ENCODE results near the gene PIM2.
A peak's percentile ranks its signal among the peaks of the same experiment; 100 is the strongest.

Gene PIM2

DNA sequence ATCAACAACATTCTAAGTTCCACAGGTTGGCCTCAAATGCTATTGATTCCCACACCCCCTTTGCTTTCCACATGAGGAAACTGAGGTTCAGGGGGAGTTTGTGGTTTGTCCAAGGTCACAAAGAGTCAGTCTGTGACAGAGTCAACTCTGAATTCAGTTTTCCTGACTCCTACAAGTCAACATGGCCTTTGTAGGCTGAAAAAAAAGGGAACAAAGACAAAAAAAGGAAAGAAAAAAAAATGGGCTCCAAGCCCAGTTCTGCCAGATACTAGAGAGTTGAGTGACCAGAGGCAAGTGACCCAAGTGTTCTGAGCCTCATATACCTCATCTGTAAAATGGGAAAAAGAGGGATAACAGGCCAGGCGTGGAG lies 16.5 kb upstream of the PIM2 start:
- DNase-seq, result no peak

- no peak for DNase-seq
Measured at GRCh38 chrX:48934581-48935300, 15.9 kb upstream of the PIM2 start.

GRCh38 chrX:48933757-48934156 lies 14.9 kb upstream of the PIM2 start:
- no peak for DNase-seq

GRCh38 chrX:48927736-48928382 lies 9.0 kb upstream of the PIM2 start:
- no peak for DNase-seq

- no peak for DNase-seq
Measured at GRCh38 chrX:48927123-48927522, 8.3 kb upstream of the PIM2 start.

- DNase-seq, result no peak
Measured at GRCh38 chrX:48924270-48924669, 5.4 kb upstream of the PIM2 start.

DNA sequence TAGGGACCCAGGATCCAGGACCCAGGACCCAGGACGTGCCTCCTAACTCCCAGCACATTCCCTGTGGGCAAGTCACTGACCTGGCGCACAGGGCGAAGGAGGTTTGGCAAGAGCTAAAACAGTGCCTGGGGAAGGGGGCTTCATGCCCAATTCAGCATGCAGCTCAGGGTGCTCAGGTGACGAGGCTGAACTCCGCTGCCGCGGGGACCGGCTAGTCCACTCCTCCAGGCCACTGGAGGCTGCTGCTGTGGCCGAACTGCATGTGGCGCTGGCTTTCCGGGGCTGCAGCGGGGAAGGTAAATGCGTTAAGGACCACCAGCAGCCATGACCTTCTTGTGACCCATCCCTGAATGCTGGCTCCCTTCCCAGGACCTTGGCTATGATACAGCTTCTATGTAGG lies 4.9 kb upstream of the PIM2 start:
- no peak for DNase-seq

DNA sequence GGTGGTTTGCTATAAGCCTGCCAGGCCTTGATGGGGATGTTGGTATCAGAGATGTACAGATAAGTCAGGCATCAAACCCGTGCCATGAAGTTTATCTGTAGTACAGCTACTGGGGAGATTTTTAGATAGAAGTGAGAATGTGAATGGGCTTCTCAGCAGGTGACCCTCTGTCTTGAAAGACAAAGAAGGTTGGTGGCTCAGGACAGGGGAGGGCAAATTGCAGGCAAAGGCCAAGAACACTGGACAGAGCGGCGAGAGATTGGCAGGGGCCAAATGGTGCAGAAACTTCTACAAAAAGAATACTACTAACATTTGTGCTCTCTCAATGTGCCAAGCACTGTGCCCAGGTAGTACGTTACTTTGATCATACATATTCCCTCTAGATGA lies 1.9 kb upstream of the PIM2 start:
- no peak for DNase-seq

DNA sequence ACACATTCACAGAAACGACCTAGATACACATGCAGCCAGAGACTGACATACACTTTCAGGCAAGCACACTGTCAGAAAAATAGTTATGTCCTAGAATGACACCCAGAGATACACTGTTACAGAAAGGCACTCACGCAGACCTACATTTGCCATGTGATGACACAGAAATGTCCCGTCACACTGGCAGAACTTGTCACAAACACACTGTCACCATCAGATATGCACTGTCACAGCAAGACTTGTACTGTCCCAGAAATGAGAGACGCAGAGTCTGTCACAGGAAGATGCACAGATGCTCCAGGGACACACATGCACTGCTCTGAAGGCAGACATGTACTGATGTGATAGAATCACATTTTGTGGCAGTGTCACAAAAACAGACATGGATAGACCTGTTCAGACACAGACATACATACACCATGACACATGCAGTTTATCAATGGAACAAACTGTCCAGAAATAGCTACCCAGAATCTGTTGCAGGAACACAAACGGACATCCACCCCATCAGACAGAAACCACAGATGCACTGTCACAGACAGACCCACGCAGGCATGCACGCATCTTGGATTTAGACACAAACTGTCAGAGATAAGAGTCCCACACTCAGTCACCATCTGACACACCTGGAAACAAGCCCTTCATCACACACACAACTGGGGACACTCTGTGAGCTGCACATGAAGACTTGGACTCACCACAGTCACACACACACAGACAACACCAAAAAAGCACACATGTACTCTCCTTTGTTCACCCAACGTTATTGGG lies 1.3 kb upstream of the PIM2 start:
- no peak for DNase-seq

DNA sequence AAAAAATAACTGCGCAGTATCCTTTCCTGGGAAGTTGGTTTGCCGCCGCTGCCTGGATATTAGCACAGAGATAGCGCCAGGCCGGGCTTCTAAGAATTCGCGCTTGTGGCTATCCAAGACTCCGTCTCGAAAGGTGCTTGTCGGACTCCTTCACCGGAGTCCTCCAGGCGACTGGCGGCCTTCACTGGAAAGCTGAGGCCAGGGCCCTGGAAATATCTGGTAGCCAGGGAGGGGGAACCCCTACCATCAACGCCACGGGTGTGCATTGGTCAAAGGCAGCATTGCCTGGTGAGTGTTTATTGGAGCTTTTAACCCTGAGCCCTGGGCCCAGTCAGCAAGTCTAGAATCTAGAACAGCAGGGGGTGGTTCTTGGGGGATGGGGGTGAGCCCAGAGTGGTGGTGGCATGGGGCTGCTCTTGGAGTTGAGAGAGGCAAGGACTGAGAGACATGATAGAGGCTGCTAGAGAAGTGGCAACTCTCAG lies 577 bp upstream of the PIM2 start:
- no peak for DNase-seq

DNA sequence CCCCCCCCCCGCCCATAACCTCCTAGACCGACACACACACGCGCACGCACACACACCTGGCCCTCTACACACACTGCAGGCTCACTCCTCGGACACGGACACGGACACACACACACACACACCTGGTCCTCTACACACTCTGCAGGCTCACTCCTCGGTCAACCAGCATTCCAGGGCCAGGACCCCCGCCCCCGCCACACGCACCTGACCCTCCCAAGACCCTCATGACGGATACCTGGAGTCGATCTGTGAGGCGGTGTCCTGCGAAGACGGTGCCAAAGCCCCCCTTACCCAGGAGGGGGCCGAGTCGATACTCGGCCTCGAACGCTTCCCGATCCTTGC lies 552 bp downstream of the PIM2 start:
- DNase-seq, result no peak

DNA sequence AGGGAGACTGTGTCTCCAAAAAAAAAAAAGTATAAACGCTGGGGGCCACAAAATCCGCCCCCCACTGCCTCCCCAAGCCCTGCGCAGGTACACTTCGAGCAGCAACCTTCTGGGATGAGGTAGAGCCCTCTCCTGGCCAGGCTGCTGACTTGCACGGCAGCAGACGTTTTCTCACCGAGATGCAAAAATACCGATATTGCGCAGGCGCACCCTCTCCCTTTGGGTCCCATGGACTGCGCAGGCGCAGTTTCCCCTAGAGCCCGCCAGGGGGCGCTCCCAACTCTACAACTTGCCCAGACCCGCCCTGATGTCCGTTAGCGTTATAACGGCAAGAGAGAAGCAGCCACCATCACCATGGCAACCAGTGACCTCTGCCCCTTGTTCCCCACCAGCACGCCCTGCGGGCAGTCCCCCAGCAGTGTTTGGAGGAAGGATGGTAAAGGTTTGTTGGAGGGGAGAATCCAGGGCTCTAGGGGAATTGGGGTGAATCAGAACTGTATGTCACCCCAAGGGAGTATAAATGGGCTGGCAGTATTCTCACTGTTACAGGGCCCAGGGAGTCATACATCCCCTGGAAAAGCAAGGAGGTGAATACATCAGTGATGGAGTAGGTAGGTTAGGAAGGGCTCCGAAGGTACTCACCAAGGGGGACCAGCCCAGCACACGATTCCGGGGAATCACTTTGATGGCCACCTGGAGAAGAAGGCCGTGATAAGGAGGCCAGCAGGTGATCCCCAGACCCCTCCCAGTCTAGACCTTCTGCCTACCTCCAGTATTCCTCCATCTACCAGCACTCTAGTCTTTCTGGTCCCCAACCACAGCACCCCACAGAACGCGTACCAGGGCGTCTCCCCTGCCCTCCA lies 1.5 kb downstream of the PIM2 start:
- DNase-seq, result peak; percentile 80

DNA sequence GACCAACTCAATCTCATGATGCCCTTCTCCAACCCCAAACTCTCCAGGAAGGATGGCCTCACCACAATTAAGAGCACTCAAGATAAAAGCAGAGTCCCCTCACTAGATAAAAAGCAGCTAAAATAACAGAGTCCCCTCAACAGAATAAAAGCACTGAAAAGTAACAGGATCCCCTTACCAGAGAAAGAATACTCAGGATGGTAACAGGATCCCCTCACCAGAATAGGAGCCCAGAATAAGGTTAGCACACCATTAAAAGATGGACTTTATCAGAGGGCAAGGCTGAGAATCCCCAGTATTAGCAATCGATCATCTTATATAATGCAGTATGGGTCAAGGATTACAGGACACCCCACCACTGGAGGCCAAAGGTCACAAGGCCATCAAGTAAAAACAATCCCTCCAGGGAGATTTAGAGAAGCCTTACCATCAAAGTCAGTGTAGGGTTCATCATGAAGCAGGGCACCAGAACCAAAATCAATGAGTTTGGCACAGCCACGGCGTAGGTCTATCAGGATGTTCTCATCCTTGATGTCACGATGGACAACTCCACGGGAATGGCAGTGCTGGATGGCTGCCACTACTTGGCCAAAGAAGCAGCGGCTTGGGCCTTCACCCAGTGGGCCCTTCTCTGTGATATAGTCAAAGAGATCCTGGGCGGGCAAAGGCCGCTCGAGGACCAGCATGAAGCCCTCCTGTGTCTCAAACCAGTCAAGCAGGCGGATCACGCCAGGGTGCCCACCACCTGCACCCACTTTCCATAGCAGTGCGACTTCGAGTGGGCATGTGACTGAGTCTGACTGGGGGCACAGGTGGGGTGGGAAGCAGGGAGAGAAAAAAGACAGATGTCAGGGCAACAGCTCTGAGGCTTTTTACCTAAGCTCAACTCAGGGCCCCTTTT lies 4.0 kb downstream of the PIM2 start:
- DNase-seq, result no peak

DNA sequence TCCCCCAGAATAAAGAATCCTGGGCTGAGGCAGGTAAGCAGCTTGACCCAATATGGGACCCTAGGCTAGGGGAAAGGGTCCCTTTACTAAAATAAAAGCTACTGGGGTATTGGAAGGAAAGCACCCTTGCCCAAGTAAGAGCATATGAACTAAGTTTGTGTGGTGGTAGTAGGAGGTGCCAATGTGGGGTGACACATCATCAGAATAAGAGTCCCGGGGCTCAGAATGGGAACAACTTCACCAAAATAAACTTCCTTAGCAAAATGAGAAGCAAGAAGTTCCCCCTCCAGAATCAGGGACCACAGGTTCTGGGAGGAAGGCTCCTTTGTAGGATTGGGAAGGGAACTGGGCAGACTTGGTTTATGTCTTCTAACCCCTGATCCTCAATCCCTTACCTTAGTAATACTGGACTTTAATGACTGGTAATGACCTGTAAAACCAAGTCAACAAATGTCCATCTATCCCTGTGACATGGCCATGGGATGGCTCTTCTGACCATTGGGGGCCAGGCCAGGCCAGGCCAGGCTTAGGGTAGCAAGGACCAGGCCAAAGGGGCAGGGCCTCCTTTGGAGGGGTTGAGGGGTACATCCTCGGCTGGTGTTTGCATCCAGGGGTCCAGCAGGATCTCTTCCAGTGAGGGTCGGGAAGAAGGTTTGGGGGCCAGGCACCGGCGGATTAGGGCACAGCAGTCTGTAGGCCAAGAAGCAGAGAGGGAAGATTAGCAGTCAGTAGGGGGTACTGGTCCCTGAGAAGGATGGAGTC lies 5.0 kb downstream of the PIM2 start:
- no peak for DNase-seq

GRCh38 chrX:48911412-48912182 lies 7.2 kb downstream of the PIM2 start, which contains the start of gene SLC35A2:
TSS of gene SLC35A2 (minus strand) at chrX:48911646. CDS start at chrX:48911636, 10 bp downstream.
- peak; percentile 87 for DNase-seq

- no peak for DNase-seq
Measured at GRCh38 chrX:48910926-48911411, 7.9 kb downstream of the PIM2 start.

DNA sequence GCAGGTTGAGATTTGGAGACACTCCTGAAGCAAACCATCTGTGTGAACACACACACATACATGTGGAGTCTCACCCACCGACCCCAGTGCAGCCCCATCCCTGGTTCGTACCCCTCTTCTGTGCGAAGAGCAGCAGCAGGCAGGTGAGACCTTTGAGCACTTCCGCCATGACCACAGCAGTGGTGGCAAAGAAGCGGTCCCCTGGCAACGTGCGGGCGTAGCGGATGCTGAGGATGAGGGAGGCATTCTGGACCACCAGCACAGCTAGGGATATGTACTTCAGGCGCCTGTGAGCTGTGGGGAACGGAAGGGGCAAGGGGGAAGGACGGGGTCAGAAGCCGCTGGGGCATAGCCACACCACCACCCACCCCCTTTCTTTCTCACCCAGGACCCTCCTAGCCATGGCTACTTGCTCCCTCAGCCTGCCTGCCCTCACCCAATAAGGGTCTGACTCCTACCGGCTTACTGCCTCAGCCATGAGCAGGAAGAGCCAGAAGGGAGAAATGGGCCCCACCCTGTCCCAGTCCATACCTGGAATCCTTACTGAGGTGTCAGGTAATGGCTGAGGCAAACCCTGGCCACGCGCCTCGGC lies 9.0 kb downstream of the PIM2 start:
- DNase-seq, result no peak

DNA sequence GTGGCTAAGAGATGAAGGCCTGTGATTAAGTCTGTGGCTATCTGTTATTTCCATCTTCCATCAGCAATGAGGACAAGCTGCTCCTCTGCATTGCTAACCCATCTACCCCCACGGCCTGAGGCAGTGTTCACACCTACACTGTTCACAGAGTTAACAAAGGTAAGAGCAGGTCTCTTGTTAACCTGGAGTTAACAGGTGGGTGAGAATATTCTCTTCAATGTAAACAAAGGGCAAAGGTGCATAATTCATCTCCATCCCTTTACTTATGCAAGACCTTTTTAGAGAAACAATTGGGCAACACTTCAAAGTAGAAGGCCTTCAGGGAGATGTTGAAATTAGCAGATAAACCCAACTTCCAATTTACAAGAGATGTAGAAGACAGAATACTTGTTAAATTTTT lies 10.2 kb downstream of the PIM2 start:
- DNase-seq, result no peak

GRCh38 chrX:48905090-48905790 lies 13.6 kb downstream of the PIM2 start:
- no peak for DNase-seq
